Thyroid gland (tissue), 4 donors: ENCODE measurements around the gene KIF16B.
"Not testable (repeated sequence)": the region's sequence is repeated elsewhere in the genome, so short reads cannot be mapped to it uniquely, and the experiment has no call there.

Source experiments
- CTCF ChIP-seq, 6 experiments: fragments of 200-600 bp in 3 of 6; fragments of 450-650 bp in 3 of 6; sonication (generic) in 3 of 6; IDR thresholded peaks; one replicate each; pipeline ENCODE4 v1.5.1; 2016 to 2019; ENCODE audit warnings: antibody characterized with exemption in 6 of 6, mild to moderate bottlenecking in 2 of 6, inconsistent platforms in 1 of 6, moderate library complexity in 1 of 6
- POLR2A ChIP-seq, 2 donors: fragments of 450-650 bp; IDR thresholded peaks; one replicate each; pipeline ENCODE4 v1.6.1; 2017; ENCODE audit warnings: antibody characterized with exemption in 2 of 2, mild to moderate bottlenecking in 2 of 2, moderate library complexity in 1 of 2

GRCh38 chr20:16519673-16520072, 53.6 kb downstream of the KIF16B start:
- not testable (repeated sequence) for TF ChIP-seq CTCF, POLR2A (IDR thresholded peaks at IDR 0.05)
